NCI-H1105 treated with DMSO at 0.1 percent for 48 hours (cell line): ENCODE results near the gene APOL4.
"Not testable (repeated sequence)": the region's sequence is repeated elsewhere in the genome, so short reads cannot be mapped to it uniquely, and the experiment has no call there.

Source experiments
- DNase-seq: peaks from one replicate; lab custom pipeline; 2025; lab: John Stamatoyannopoulos, UW

The APOL4 gene

GRCh38 chr22:36201630-36202319, at the start of gene APOL4:
Gene APOL4 (minus strand): TSS chr22:36201809. CDS start chr22:36201734, 75 bp downstream.
- DNase-seq = peak; percentile 6

- DNase-seq = not testable (repeated sequence)
Observed at GRCh38 chr22:36250292-36250960, 48.8 kb upstream of the APOL4 start.

GRCh38 chr22:36249160-36249559, 47.6 kb upstream of the APOL4 start:
- no peak for DNase-seq

- no peak for DNase-seq
Observed at GRCh38 chr22:36247955-36248354, 46.3 kb upstream of the APOL4 start.

GRCh38 chr22:36246718-36247117, 45.1 kb upstream of the APOL4 start:
- DNase-seq = no peak

- no peak for DNase-seq
Observed at GRCh38 chr22:36245805-36246356, 44.3 kb upstream of the APOL4 start.

- DNase-seq = no peak
Observed at GRCh38 chr22:36244522-36245391, 43.1 kb upstream of the APOL4 start.

- no peak for DNase-seq
Observed at GRCh38 chr22:36243986-36244385, 42.4 kb upstream of the APOL4 start.

GRCh38 chr22:36239401-36240171, 38.0 kb upstream of the APOL4 start, which contains the start of gene APOL2:
Gene APOL2 (minus strand): TSS chr22:36239527. CDS start chr22:36233162, 6,365 bp downstream.
- DNase-seq = peak; percentile 88

GRCh38 chr22:36239150-36239400, 37.5 kb upstream of the APOL4 start:
- no peak for DNase-seq

- peak; percentile 33 for DNase-seq
Observed at GRCh38 chr22:36238373-36239149, 37.0 kb upstream of the APOL4 start.

- DNase-seq = peak; percentile 18
Observed at GRCh38 chr22:36237462-36238372, 36.1 kb upstream of the APOL4 start.

GRCh38 chr22:36236388-36237319, 35.0 kb upstream of the APOL4 start:
- DNase-seq = no peak

- DNase-seq = no peak
Observed at GRCh38 chr22:36235585-36235984, 34.0 kb upstream of the APOL4 start.

GRCh38 chr22:36234919-36235318, 33.3 kb upstream of the APOL4 start:
- DNase-seq = no peak

- no peak for DNase-seq
Observed at GRCh38 chr22:36234213-36234612, 32.6 kb upstream of the APOL4 start.

- no peak for DNase-seq
Observed at GRCh38 chr22:36233796-36234195, 32.2 kb upstream of the APOL4 start.

GRCh38 chr22:36232715-36233401, 31.2 kb upstream of the APOL4 start:
- DNase-seq = no peak
